ENCODE measurements around the gene ADGRG1.
"Not testable (repeated sequence)": the region's sequence is repeated elsewhere in the genome, so short reads cannot be mapped to it uniquely, and the experiment has no call there.

ADGRG1 gene

DNA sequence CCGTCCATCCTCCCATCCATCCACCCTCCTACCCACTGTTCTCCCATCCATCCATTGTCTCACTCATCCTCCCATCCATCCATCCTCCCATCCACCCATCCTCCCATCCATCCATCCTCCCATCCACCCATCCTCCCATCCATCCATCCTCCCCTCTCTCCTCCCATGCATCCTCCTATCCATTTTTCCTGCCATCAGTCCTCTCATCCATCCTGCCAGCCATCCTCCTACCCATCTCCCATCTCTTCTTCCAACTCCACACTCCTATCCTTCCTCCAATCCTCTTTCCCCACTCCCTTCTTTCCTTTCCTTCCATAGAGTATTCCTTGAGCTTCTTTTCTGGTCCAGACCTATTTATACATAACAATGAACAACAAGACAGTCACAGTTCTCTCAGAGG lies 78.3 kb downstream of the ADGRG1 start:
- TF ChIP-seq ZFX (IDR thresholded peaks at IDR 0.05; ENCODE audit: borderline replicate concordance): no peak
- TF ChIP-seq, protein P1, sequence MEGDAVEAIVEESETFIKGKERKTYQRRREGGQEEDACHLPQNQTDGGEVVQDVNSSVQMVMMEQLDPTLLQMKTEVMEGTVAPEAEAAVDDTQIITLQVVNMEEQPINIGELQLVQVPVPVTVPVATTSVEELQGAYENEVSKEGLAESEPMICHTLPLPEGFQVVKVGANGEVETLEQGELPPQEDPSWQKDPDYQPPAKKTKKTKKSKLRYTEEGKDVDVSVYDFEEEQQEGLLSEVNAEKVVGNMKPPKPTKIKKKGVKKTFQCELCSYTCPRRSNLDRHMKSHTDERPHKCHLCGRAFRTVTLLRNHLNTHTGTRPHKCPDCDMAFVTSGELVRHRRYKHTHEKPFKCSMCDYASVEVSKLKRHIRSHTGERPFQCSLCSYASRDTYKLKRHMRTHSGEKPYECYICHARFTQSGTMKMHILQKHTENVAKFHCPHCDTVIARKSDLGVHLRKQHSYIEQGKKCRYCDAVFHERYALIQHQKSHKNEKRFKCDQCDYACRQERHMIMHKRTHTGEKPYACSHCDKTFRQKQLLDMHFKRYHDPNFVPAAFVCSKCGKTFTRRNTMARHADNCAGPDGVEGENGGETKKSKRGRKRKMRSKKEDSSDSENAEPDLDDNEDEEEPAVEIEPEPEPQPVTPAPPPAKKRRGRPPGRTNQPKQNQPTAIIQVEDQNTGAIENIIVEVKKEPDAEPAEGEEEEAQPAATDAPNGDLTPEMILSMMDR (IDR thresholded peaks at IDR 0.05): no peak

DNA sequence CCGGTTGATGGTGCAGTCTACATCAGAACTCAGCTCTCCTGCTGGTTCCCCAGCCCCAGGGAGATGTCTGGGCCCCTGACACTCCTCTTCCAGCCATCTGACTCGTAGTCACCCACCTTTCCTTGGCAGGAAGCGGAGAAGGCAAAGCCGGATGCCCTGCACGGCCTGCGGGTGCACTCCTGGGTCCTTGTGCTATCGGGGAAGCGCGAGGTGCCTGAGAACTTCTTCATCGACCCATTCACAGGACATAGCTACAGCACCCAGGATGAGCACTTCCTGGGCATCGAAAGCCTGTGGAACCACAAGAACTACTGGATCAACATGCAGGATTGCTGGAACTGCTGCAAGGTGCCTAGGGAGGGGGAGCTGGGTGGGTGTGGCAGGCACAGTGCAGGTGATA lies 78.9 kb downstream of the ADGRG1 start:
- H3K27ac ChIP-seq: no peak overlapping the region
- no peak for TF ChIP-seq ZFX (IDR thresholded peaks at IDR 0.05; ENCODE audit: borderline replicate concordance)
- TF ChIP-seq, protein P1 (IDR thresholded peaks at IDR 0.05): no peak

More for the DNA sequence above, 78.3 kb downstream of the ADGRG1 start:
- no peak overlapping the region for H3K27ac ChIP-seq

GRCh38 chr16:57708168-57708567 lies 79.7 kb downstream of the ADGRG1 start:
- no peak overlapping the region for H3K27ac ChIP-seq
- TF ChIP-seq, protein P1 (IDR thresholded peaks at IDR 0.05): no peak
- no peak for TF ChIP-seq ZFX (IDR thresholded peaks at IDR 0.05; ENCODE audit: borderline replicate concordance)

DNA sequence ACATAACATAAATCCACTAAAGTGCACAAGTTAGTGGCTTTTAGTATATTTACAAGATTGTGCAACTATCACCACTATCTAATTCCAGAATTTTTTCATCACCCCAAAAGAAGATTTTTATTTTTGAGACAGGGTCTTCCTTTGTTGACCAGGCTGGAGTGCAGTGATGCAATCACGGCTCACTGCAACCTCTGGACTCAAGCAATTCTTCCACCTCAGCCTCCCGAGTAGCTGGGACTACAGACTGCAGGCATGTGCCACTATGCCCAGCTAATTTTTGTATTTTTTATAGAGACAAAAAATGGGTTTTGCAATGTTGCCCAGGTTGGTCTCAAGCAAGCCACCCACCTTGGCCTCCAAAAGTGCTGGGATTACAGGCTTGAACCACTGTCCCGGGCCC lies 81.2 kb downstream of the ADGRG1 start:
- no peak for TF ChIP-seq ZFX (IDR thresholded peaks at IDR 0.05; ENCODE audit: borderline replicate concordance)
- TF ChIP-seq, protein P1 (IDR thresholded peaks at IDR 0.05): no peak

GRCh38 chr16:57711346-57711745 lies 82.9 kb downstream of the ADGRG1 start:
- no peak for TF ChIP-seq ZFX (IDR thresholded peaks at IDR 0.05; ENCODE audit: borderline replicate concordance)
- TF ChIP-seq, protein P1 (IDR thresholded peaks at IDR 0.05): no peak
- no peak overlapping the region for H3K27ac ChIP-seq

More for the DNA sequence above, 81.2 kb downstream of the ADGRG1 start:
- no peak overlapping the region for H3K27ac ChIP-seq

DNA sequence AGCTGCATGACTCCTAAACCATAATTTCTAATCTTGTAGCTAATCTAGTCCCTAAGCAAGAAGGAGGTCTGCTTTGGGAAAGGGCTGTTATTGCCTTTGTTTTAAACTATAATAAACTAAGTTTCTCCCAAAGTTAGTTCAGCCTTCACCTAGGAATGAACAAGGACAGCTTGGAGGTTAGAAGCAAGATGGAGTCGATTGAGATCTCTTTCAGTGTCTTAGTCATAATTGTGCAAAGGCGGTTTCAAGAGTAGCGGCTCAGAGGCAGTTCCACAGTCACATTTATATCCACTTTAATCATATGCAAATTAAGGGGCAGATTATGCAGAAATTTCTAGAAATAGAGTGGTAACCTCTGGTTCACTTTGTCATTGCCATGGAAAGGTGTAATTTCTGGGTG lies 83.6 kb downstream of the ADGRG1 start:
- no peak overlapping the region for H3K27ac ChIP-seq
- TF ChIP-seq, protein P1 (IDR thresholded peaks at IDR 0.05): no peak

DNA sequence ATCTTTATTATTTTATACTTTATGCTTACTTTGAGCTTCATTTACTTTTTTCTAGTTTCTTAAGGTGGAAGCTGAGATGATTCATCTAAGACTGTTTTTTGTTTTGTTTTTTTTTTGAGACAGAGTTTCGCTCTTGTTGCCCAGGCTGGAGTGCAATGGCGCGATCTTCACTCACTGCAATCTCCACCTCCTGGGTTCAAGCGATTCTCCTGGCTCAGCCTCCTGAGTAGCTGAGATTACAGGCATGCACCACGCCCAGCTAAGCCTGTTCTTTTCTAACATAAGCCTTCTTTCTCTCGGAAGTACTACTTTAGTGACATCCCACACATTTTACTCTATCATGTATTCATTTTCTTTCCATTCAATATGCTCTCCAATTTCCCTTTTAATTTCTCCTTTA lies 84.1 kb downstream of the ADGRG1 start:
- not testable (repeated sequence) for H3K27ac ChIP-seq

GRCh38 chr16:57713596-57713995 lies 85.2 kb downstream of the ADGRG1 start:
- no peak overlapping the region for H3K27ac ChIP-seq
- TF ChIP-seq, protein P1 (IDR thresholded peaks at IDR 0.05): no peak
- TF ChIP-seq ZFX (IDR thresholded peaks at IDR 0.05; ENCODE audit: borderline replicate concordance): no peak
